MCF 10A (cell line): ENCODE measurements around the gene EIF4G2. TPM values are rescaled to one million over a fixed set of nuclear protein-coding genes. Genes with fewer than 3 reads are reported as not detected.

Experiments used
- BruUV-seq: library from RNA; stranded (reverse); fragments of 400-500 nt; replicated peaks from 2 replicates; lab custom pipeline; 2021; lab: Mats Ljungman, UMichigan
- CTCF ChIA-PET: fragments of 300-600 bp; sonication (Branson Sonifier 250); formaldehyde crosslinking; extraction: SDS; loops from one replicate; lab custom pipeline; 2021; ENCODE audit warnings: antibody characterized with exemption, inconsistent platforms; lab: Yijun Ruan, JAX
- POLR2A ChIA-PET: fragments of 300-600, 350-650 bp; sonication (Branson Sonifier 250); formaldehyde crosslinking; extraction: SDS; loops from one replicate; lab custom pipeline; 2020; ENCODE audit warnings: antibody characterized with exemption, inconsistent platforms; lab: Yijun Ruan, JAX
- DNase-seq: peaks from one replicate; pipeline ENCODE4 v3.0.0-alpha.2; 2018; ENCODE audit not compliant: unreplicated experiment
- H3K27ac Mint-ChIP-seq: one replicate; pipeline ENCODE4 v1.8.0; 2022; ENCODE audit warnings: mild to moderate bottlenecking, low read depth, mixed read lengths; ENCODE audit not compliant: unreplicated experiment
- H3K27me3 Mint-ChIP-seq: one replicate; pipeline ENCODE4 v1.8.0; 2022; ENCODE audit warnings: mixed read lengths; ENCODE audit not compliant: insufficient read depth, unreplicated experiment
- H3K36me3 Mint-ChIP-seq: one replicate; pipeline ENCODE4 v1.8.0; 2022; ENCODE audit warnings: mild to moderate bottlenecking, moderate library complexity, mixed read lengths; ENCODE audit not compliant: insufficient read depth, unreplicated experiment
- H3K4me1 Mint-ChIP-seq: one replicate; pipeline ENCODE4 v1.8.0; 2022; ENCODE audit warnings: mixed read lengths; ENCODE audit not compliant: insufficient read depth, unreplicated experiment
- H3K4me3 Mint-ChIP-seq: one replicate; pipeline ENCODE4 v1.8.0; 2022; ENCODE audit warnings: mild to moderate bottlenecking, moderate library complexity, mixed read lengths; ENCODE audit not compliant: unreplicated experiment
- H3K9me3 Mint-ChIP-seq: one replicate; pipeline ENCODE4 v1.8.0; 2022; ENCODE audit warnings: mixed read lengths; ENCODE audit not compliant: unreplicated experiment
- intact Hi-C: fragments of 100-400 bp; cut with micrococcal nuclease; formaldehyde crosslinking; loops from 2 replicates; pipeline ENCODE4 v1.14.1; 2022
- total RNA-seq: library from RNA; stranded (reverse); gene quantifications from 2 replicates; pipeline ENCODE4 v1.2.3, GENCODE V29; 2022
- TF ChIP-seq, protein P1 (sequence below): fragments of 200-600 bp; IDR thresholded peaks from one replicate; pipeline ENCODE4 v1.8.0; 2022; ENCODE audit warnings: antibody characterized with exemption, mild to moderate bottlenecking; ENCODE audit not compliant: unreplicated experiment

Gene EIF4G2
- total RNA-seq, 1 experiment from 2014 or later: 817 TPM

DNA sequence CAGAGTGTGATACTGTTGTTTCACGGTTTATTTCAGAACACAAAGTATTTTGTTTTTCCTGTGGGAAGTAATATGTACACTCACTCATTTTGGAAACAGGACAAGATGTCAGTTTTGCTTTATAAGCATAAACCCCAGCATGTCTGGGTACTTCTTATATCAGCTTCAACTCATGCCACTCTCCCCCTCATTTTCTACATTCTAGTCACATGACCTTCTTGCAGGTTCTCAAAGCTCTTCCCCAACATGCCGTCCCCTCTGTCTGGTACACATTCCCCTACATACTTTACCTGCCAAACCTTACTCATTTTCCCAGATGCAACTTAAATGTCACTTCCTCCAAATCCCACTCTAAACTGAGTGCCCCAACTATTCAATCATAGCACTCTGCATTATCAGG lies 59.2 kb downstream of the EIF4G2 start:
- TF ChIP-seq, protein P1, sequence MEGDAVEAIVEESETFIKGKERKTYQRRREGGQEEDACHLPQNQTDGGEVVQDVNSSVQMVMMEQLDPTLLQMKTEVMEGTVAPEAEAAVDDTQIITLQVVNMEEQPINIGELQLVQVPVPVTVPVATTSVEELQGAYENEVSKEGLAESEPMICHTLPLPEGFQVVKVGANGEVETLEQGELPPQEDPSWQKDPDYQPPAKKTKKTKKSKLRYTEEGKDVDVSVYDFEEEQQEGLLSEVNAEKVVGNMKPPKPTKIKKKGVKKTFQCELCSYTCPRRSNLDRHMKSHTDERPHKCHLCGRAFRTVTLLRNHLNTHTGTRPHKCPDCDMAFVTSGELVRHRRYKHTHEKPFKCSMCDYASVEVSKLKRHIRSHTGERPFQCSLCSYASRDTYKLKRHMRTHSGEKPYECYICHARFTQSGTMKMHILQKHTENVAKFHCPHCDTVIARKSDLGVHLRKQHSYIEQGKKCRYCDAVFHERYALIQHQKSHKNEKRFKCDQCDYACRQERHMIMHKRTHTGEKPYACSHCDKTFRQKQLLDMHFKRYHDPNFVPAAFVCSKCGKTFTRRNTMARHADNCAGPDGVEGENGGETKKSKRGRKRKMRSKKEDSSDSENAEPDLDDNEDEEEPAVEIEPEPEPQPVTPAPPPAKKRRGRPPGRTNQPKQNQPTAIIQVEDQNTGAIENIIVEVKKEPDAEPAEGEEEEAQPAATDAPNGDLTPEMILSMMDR: no peak
- POLR2A ChIA-PET: interaction anchor here (0.7 to 1.9 kb wide), 2 partner anchors 86 to 331 kb away, joined by 4 read pairs; no protein-coding TSS in a partner anchor
- no TSS peak for BruUV-seq
- peaks cover 13% of the 10 kb centered on the region for H3K36me3 Mint-ChIP-seq
- DNase-seq: no peak
- no peak overlapping the region for H3K27ac Mint-ChIP-seq
- H3K9me3 Mint-ChIP-seq: no peaks in the 10 kb centered on the region
- no peaks in the 10 kb centered on the region for H3K27me3 Mint-ChIP-seq
- H3K4me1 Mint-ChIP-seq: peaks cover 6% of the 10 kb centered on the region
- intact Hi-C loops: no loop called here
- no peak overlapping the region for H3K4me3 Mint-ChIP-seq
- CTCF ChIA-PET: interaction anchor here (0.6 kb wide), 1 partner anchor 12 kb away, joined by 3 read pairs; no protein-coding TSS in a partner anchor

DNA sequence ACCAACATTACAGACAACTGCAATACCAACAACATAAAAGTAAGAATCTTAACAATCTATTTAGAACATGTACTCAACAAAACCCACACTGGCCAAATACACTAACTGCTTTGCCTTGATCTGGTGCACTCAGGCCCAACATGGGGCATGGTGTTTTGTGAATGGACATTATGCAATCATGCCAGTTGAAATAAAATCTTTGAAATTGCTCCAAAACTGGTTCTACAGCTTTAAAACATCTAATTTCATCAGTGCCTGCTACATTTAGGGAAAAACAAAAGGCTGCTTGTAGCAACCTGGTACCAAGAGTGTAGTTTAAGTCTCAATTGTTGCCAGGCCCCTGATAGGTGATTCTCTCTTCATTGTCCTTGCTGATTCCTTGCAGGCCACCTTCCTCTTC lies 61.0 kb downstream of the EIF4G2 start:
- intact Hi-C loops: no loop called here
- POLR2A ChIA-PET: interaction anchor here (0.6 to 1.9 kb wide), 4 partner anchors 9 to 329 kb away, joined by 3 to 4 read pairs (median 3); no protein-coding TSS in a partner anchor
- TF ChIP-seq, protein P1: no peak
- no peak overlapping the region for H3K4me3 Mint-ChIP-seq
- H3K27ac Mint-ChIP-seq: no peak overlapping the region
- DNase-seq: no peak
- BruUV-seq: no TSS peak
- no peaks in the 10 kb centered on the region for H3K36me3 Mint-ChIP-seq
- peaks cover 6% of the 10 kb centered on the region for H3K4me1 Mint-ChIP-seq
- CTCF ChIA-PET: interaction anchor here (1.0 to 1.7 kb wide), 2 partner anchors 11 to 342 kb away, joined by 5 to 6 read pairs; no protein-coding TSS in a partner anchor
- H3K27me3 Mint-ChIP-seq: no peaks in the 10 kb centered on the region
- H3K9me3 Mint-ChIP-seq: no peaks in the 10 kb centered on the region

Other genes with a start within 250 kb of the EIF4G2 start
- not detected in 2 replicates for gene LYVE1, start 240.3 kb downstream of the EIF4G2 start, total RNA-seq
- 0.07 TPM in 1 of 2 replicates, not detected in the other for gene IRAG1, start 115.2 kb downstream of the EIF4G2 start, total RNA-seq
- gene CTR9, start 57.7 kb downstream of the EIF4G2 start, total RNA-seq: 25.8 and 28.8 TPM in 2 replicates
- 38.9 and 53.3 TPM in 2 replicates for gene ZBED5, start 49.1 kb upstream of the EIF4G2 start, total RNA-seq